ENCODE measurements around the gene TMOD3. TPM values are rescaled to one million over a fixed set of nuclear protein-coding genes. Genes with fewer than 3 reads are reported as not detected.

TMOD3 gene
- total and polyA plus RNA-seq, 12 donors, result 3.9 to 42.5 (median 22.4) TPM

GRCh38 chr15:51796847-51797401 lies 32.5 kb upstream of the TMOD3 start:
- 82 to 91% (median 88%) methylated on average over 10 of the region's 10 CpGs for WGBS, 4 donors
- DNase-seq, result no peak
- Histone ChIP-seq H3K27me3 (no peaks in the 10 kb centered on the region), H3K27ac (no peak overlapping the region), H3K4me1 (replicated peaks in 1 of 2) (no peaks in the 10 kb centered on the region), H3K9me3 (replicated peaks in 1 of 3) (no peaks in the 10 kb centered on the region), H3K36me3 (replicated peaks in 1 of 2) (no peaks in the 10 kb centered on the region), H3K4me3 (no peak overlapping the region)
- intact Hi-C loops (cut with DNase I), result no loop called here
- no peak for TF ChIP-seq CTCF (IDR thresholded peaks at IDR 0.05)
- TF ChIP-seq POLR2A (IDR thresholded peaks at IDR 0.05), result no peak

GRCh38 chr15:51798281-51798680 lies 31.2 kb upstream of the TMOD3 start:
- Histone ChIP-seq H3K4me3 (no peak overlapping the region), H3K4me1 (replicated peaks in 1 of 2) (no peaks in the 10 kb centered on the region), H3K27ac (no peak overlapping the region), H3K9me3 (replicated peaks in 1 of 3) (no peaks in the 10 kb centered on the region), H3K36me3 (replicated peaks in 1 of 2) (no peaks in the 10 kb centered on the region), H3K27me3 (no peaks in the 10 kb centered on the region)
- intact Hi-C loops (cut with DNase I), result no loop called here
- TF ChIP-seq CTCF (IDR thresholded peaks at IDR 0.05) (no peak), POLR2A (IDR thresholded peaks at IDR 0.05) (no peak)
- DNase-seq, result no peak
- 98 to 100% (median 100%) methylated on average over 1 of the region's 1 CpG for WGBS, 4 donors

GRCh38 chr15:51799282-51800252 lies 29.9 kb upstream of the TMOD3 start:
- Histone ChIP-seq H3K9me3 (replicated peaks in 1 of 3) (no peaks in the 10 kb centered on the region), H3K27me3 (no peaks in the 10 kb centered on the region), H3K36me3 (replicated peaks in 1 of 2) (no peaks in the 10 kb centered on the region), H3K4me1 (replicated peaks in 1 of 2) (no peaks in the 10 kb centered on the region), H3K4me3 (no peak overlapping the region), H3K27ac (no peak overlapping the region)
- TF ChIP-seq CTCF (IDR thresholded peaks at IDR 0.05) (no peak), POLR2A (IDR thresholded peaks at IDR 0.05) (no peak)
- intact Hi-C loops (cut with DNase I), result no loop called here
- no peak for DNase-seq
- WGBS, 4 donors, result 77 to 87% (median 80%) methylated on average over 5 to 6 of the region's 6 CpGs

GRCh38 chr15:51801391-51801835 lies 28.0 kb upstream of the TMOD3 start:
- 59 to 75% (median 67%) methylated on average over 3 of the region's 3 CpGs for WGBS, 4 donors
- peak in 5 of 6 experiments; percentile 17 to 41 (median 33) for TF ChIP-seq CTCF (IDR thresholded peaks at IDR 0.05)
- no peak for TF ChIP-seq POLR2A (IDR thresholded peaks at IDR 0.05)
- Histone ChIP-seq H3K4me3 (no peak overlapping the region), H3K4me1 (replicated peaks in 1 of 2) (no peaks in the 10 kb centered on the region), H3K27ac (no peak overlapping the region), H3K9me3 (replicated peaks in 1 of 3) (no peaks in the 10 kb centered on the region), H3K36me3 (replicated peaks in 1 of 2) (peaks cover 0 to 4% of the 10 kb centered on the region in 2 donors), H3K27me3 (no peaks in the 10 kb centered on the region)
- DNase-seq, result peak in 4 of 7 donors; percentile 19 to 34 (median 27)
- intact Hi-C loops (cut with DNase I), result no loop called here
